ENCODE measurements around the gene ERMN.
"Not testable (repeated sequence)": the region's sequence is repeated elsewhere in the genome, so short reads cannot be mapped to it uniquely, and the experiment has no call there.

The ERMN gene

DNA sequence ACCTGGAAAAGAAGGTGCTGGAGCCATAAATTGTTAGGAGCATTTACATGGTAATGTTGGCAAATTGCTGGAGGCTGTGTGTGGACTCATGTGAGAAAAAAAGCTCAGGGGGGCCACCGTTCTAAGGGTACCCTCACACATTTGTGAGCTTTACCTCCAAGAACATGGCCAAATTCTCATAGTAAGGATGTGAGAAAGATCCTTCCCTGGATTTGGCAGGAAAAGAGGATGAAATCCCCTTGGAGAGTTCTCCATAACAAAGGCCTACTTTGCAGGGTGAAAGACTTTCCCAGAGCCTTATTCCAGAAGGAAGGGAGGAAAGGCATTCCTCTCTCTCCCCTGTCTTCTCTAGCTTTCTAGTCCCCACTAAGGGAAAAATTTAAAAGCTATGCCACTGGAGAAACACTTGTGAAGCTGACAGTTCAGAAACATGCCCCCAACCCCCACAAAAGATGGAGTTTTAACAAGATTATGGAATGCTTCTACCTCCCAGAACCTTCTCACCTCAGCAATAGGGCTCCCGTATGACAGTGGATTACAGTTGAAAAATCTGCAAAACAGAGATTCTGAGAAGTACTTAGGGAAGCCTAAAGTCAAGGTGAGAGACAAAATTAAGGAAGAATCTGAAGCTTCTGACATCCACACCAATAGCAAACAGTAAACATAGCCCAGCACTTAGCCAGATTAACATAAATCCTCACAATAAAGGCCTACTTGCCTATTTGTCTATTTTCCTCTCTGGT lies 20.2 kb upstream of the ERMN start:
- ATAC-seq = no peak
- TF ChIP-seq, protein P1, sequence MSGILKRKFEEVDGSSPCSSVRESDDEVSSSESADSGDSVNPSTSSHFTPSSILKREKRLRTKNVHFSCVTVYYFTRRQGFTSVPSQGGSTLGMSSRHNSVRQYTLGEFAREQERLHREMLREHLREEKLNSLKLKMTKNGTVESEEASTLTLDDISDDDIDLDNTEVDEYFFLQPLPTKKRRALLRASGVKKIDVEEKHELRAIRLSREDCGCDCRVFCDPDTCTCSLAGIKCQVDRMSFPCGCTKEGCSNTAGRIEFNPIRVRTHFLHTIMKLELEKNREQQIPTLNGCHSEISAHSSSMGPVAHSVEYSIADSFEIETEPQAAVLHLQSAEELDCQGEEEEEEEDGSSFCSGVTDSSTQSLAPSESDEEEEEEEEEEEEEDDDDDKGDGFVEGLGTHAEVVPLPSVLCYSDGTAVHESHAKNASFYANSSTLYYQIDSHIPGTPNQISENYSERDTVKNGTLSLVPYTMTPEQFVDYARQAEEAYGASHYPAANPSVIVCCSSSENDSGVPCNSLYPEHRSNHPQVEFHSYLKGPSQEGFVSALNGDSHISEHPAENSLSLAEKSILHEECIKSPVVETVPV (CRISPR knock-in tag; IDR thresholded peaks at IDR 0.05) = no peak
- no peak for TF ChIP-seq OSR1 (CRISPR knock-in tag; IDR thresholded peaks at IDR 0.05)
- TF ChIP-seq PATZ1 (CRISPR knock-in tag; IDR thresholded peaks at IDR 0.05; ENCODE audit: borderline replicate concordance) = no peak
- TF ChIP-seq, protein P2, sequence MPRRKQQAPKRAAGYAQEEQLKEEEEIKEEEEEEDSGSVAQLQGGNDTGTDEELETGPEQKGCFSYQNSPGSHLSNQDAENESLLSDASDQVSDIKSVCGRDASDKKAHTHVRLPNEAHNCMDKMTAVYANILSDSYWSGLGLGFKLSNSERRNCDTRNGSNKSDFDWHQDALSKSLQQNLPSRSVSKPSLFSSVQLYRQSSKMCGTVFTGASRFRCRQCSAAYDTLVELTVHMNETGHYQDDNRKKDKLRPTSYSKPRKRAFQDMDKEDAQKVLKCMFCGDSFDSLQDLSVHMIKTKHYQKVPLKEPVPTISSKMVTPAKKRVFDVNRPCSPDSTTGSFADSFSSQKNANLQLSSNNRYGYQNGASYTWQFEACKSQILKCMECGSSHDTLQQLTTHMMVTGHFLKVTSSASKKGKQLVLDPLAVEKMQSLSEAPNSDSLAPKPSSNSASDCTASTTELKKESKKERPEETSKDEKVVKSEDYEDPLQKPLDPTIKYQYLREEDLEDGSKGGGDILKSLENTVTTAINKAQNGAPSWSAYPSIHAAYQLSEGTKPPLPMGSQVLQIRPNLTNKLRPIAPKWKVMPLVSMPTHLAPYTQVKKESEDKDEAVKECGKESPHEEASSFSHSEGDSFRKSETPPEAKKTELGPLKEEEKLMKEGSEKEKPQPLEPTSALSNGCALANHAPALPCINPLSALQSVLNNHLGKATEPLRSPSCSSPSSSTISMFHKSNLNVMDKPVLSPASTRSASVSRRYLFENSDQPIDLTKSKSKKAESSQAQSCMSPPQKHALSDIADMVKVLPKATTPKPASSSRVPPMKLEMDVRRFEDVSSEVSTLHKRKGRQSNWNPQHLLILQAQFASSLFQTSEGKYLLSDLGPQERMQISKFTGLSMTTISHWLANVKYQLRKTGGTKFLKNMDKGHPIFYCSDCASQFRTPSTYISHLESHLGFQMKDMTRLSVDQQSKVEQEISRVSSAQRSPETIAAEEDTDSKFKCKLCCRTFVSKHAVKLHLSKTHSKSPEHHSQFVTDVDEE (CRISPR knock-in tag; IDR thresholded peaks at IDR 0.05) = no peak
- no peak for TF ChIP-seq TOX (CRISPR knock-in tag; IDR thresholded peaks at IDR 0.05; ENCODE audit: borderline replicate concordance)
- no peak for TF ChIP-seq BACH2 (CRISPR knock-in tag; IDR thresholded peaks at IDR 0.05; ENCODE audit: borderline replicate concordance)
- TF ChIP-seq TCF4 (CRISPR knock-in tag; IDR thresholded peaks at IDR 0.05; ENCODE audit: borderline replicate concordance) = no peak
- TF ChIP-seq ZNF565 (CRISPR knock-in tag; conservative IDR thresholded peaks at IDR 0.05; ENCODE audit: low read depth) = no peak

GRCh38 chr2:157341381-157341780 lies 15.8 kb upstream of the ERMN start:
- ATAC-seq = not testable (repeated sequence)

- ATAC-seq = no peak
Observed at GRCh38 chr2:157339965-157340655, 14.5 kb upstream of the ERMN start.

More at GRCh38 chr2:157339965-157340655, 14.5 kb upstream of the ERMN start:
- TF ChIP-seq CREB5 (CRISPR knock-in tag; IDR thresholded peaks at IDR 0.05; ENCODE audit: low read depth) (no peak), BACH2 (CRISPR knock-in tag; IDR thresholded peaks at IDR 0.05; ENCODE audit: borderline replicate concordance) (no peak), ZNF8 (CRISPR knock-in tag; IDR thresholded peaks at IDR 0.05) (no peak), PATZ1 (CRISPR knock-in tag; IDR thresholded peaks at IDR 0.05; ENCODE audit: borderline replicate concordance) (no peak), OSR1 (CRISPR knock-in tag; IDR thresholded peaks at IDR 0.05) (no peak), ZNF565 (CRISPR knock-in tag; conservative IDR thresholded peaks at IDR 0.05; ENCODE audit: low read depth) (no peak), ZC3H10 (CRISPR knock-in tag; IDR thresholded peaks at IDR 0.05) (no peak), ARNTL (CRISPR knock-in tag; IDR thresholded peaks at IDR 0.05; ENCODE audit: borderline replicate concordance, low read depth) (no peak), PPARA (CRISPR knock-in tag; IDR thresholded peaks at IDR 0.05; ENCODE audit: borderline replicate concordance) (no peak), RARB (CRISPR knock-in tag; IDR thresholded peaks at IDR 0.05) (no peak), TCF4 (CRISPR knock-in tag; IDR thresholded peaks at IDR 0.05; ENCODE audit: borderline replicate concordance) (no peak), GLIS3 (CRISPR knock-in tag; IDR thresholded peaks at IDR 0.05) (no peak), ZNF70 (CRISPR knock-in tag; IDR thresholded peaks at IDR 0.05) (no peak), ZFP30 (CRISPR knock-in tag; IDR thresholded peaks at IDR 0.05) (no peak)
- TF ChIP-seq, protein P2 (CRISPR knock-in tag; IDR thresholded peaks at IDR 0.05) = no peak
- TF ChIP-seq, protein P1 (CRISPR knock-in tag; IDR thresholded peaks at IDR 0.05) = no peak
- TF ChIP-seq, protein P3, sequence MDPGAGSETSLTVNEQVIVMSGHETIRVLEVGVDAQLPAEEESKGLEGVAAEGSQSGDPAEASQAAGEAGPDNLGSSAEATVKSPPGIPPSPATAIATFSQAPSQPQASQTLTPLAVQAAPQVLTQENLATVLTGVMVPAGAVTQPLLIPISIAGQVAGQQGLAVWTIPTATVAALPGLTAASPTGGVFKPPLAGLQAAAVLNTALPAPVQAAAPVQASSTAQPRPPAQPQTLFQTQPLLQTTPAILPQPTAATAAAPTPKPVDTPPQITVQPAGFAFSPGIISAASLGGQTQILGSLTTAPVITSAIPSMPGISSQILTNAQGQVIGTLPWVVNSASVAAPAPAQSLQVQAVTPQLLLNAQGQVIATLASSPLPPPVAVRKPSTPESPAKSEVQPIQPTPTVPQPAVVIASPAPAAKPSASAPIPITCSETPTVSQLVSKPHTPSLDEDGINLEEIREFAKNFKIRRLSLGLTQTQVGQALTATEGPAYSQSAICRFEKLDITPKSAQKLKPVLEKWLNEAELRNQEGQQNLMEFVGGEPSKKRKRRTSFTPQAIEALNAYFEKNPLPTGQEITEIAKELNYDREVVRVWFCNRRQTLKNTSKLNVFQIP (CRISPR knock-in tag; IDR thresholded peaks at IDR 0.05; ENCODE audit: borderline replicate concordance, low read depth) = no peak
